Amniotic stem cell (primary cell): Measurements from ENCODE around the gene TGFB3.

Source experiments
- DNase-seq: peaks from one replicate; lab custom pipeline; 2025; lab: John Stamatoyannopoulos, UW

TGFB3 gene

DNA sequence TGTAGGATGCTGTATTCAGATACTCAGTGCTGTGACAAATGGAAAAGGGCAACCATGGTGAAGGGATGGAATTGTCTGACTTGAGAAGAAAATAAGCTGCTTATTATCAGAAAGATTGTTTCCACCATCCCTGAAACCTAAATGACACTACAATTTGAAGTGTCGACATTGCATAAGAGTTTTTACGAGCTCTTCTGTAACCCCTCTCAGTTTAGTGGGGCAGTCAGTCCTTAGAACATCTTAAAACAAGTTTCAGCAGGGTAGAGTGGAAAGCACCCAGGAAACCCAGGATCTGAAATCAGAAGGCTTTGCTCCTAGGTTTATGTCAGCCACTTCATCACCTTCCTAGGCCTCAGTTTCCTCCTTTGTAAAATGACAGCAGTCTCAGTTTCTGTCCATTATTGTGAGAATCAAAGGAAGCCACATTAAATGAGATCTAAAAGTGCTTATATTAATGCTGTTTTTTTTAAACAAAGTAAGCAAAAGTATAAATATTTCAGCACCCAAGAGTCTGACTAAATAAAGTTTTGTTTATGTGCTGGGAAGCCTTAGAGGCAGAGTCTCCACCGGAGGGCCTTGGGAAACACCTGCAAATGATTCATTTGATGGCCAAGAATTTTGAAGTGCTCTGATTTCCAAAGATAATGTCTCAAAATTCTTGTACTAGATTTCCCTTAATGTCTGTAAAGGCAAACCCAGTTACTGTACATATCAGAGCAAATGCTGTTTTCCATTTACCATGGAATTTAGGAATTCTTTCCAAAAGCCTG, 5.6 kb upstream of the TGFB3 start:
- no peak for DNase-seq

DNA sequence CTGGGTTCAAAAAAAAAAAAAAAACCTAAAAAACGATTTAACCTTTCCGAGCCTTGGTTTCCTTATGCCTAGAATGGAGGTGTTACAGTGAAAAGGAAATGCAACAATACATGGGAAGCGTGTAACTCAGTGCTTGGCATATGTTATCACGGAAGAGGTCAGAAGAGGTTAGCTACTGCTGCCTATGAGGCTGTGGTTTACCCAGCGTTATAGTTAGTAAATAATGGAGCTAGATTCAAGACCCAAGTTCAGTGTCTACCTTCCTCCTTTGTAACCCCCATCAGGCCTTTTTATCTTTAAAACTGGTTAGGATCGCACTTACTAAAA, 4.6 kb upstream of the TGFB3 start:
- DNase-seq = no peak

GRCh38 chr14:75985618-75986438, 4.0 kb upstream of the TGFB3 start, which contains the start of gene IFT43:
IFT43 (plus strand) TSS chr14:75985763; CDS start chr14:75985787, 24 bp downstream.
- peak; percentile 53 for DNase-seq

GRCh38 chr14:75984674-75985073, 2.9 kb upstream of the TGFB3 start:
- no peak for DNase-seq

DNA sequence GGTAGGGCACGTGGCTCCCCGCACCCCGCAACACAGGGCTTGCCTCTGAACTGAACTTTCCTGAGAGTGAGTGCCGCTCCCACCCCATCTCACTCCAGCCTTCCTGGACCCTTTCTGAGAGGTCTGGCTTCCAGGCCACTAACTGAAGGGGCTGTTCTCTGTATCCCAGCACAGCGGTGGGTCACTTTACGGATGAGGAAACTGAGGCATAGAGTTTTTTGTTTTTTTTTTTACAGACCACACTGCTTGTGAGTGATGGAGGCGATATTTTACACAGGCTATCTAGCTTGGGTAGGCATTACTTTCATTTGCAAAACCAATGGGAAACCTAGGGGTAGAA, 1.2 kb upstream of the TGFB3 start:
- no peak for DNase-seq

- peak; percentile 85 for DNase-seq
These were observed 647 bp upstream of the TGFB3 start for GRCh38 chr14:75982266-75983018.

- DNase-seq = no peak
These were observed 939 bp downstream of the TGFB3 start for GRCh38 chr14:75980856-75981255.

DNA sequence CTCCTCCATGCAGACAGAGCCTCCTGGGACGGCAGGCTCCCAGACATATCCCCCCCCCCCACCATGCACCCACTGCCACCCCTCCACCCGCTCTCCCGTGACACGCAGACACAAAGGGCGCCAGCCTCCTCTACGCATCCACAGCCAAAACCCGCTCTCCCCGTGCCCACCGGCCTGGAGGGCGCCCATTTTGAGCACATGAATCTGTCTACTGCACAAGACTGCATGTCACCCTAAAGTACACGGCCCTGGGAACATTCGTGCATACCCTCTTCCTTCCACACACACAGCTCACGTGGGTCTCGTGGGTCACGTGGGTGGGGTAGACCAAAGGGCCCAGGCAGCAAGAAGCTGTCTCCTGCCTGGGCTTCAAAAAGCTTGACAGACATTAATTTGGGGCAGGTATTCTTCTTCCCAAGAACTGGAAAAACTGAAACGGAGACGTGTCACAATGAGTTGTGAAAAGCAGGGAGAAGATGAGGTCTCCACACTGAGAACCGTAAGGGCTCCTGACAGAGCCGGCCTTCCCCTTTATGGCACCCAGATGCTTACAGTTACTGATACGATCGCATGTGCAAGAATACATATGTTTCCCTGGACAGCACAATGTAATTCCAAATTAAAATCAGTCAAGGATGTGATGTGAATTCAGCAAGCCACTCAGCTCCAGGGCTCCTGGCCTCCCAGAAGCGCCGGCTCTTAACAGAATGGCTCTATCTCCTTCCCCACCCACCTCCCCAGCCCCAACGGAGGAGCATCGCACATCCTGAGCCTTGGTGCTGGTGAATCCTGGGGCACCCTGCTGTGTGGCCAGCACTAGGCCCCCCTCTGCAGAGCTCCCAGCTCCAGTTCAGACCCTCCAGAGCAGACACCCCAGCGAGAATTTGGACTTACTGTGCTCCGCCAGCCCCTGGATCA, 1.9 kb downstream of the TGFB3 start:
- no peak for DNase-seq

- DNase-seq = no peak
These were observed 2.7 kb downstream of the TGFB3 start for GRCh38 chr14:75979071-75979571.

DNA sequence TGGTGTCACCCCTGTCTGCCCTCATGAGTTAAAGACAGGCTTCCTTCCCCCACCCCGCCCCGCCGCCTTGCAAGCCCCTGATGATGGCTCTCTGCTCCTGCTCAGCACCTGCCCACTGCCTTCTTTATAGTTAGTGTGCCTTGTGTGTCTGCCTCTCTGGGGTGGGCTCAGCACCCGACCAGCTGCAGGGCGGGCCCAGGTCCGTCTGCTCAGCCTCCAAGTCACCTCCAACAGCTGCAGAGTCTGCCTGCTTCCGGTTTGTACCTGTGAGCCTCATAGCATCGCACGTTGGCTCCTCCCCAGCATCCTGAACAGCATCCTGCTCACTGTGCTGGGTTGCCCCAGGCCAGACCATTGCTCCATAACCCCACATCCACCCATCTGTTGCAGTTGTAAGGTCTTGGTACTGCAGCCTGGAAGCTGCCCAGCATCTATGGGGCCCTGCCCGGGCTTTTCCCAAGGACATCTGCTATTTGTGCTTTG, 3.5 kb downstream of the TGFB3 start:
- DNase-seq = no peak

DNA sequence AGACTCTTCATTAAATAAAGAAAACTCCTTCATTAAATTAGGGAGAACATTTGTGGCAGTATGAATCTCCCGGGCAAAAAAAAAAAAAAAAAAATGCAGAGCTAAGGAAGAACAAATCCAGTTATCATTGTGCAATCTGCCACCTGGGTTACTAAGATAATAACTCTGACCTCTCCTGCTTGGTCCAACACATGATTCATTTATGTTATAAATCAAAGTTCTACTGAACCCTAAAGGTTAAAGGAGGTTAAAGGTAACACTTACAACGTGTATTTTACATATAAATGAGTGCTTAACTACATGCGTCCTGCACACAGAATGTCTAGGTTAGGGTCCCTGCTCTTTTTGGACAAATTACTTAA, 4.2 kb downstream of the TGFB3 start:
- DNase-seq = no peak

DNA sequence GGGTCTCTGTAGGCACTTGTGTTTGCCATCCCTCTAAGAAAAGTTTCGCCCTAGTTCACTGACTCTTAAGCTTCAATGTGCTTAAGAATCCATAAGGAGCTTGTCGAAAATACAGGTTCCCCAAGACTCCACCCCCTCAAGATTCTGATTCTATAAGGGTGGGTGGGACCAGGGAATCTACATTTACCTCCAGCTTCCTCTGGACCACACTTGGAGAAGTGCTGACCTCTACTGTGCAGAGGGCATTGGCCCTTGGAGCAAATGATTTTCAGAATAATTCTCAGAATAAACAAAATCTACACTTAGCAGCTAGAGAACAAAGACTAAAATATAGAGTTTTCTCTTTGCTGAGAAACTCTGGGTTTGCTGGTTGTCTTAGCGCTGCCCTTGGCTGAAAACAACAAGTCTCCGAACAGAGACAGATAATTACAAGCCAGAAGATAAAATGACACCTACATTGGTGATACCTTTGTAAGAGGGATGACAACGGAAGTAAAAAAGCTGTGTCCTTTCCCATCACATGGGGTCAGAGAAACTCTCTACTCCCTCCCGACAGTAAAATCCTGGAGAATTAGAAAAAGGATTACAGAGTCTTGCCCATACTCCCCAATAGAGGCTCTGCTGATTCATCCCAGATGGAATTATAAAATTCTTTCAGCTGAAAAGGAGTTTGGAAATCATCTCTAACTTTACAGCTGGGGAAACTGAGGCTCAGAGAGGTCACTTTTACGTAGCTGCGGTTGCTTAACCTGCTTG, 4.8 kb downstream of the TGFB3 start:
- no peak for DNase-seq

DNA sequence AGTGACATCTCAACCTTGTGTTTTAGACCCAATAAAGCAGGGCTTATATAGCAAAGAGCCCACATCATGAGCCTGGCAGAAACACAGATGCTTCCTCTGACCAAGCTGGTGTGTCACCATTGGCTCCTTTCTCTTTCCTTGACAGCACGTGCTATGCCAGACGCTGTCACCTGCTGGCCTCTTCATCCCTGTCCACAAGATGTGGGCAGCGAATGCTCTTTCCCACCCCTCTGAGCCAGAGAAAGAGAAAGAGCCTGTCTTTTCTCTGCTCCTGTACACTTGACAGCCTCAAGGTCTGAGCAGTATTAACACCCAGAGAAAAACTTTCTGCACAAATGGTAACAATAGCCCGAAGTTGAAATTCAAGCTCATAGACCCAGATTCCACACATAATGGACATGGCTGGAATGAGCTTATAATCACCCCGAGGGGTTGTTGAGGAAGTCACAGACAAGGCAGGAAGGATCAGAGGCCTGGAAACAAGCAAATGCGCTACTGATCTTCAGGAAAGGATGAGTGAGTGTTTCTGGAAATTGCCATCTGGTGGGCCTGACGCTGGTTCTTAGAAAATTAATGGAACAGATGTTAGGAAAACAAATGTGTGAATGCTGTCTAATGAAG, 8.9 kb downstream of the TGFB3 start:
- no peak for DNase-seq

DNA sequence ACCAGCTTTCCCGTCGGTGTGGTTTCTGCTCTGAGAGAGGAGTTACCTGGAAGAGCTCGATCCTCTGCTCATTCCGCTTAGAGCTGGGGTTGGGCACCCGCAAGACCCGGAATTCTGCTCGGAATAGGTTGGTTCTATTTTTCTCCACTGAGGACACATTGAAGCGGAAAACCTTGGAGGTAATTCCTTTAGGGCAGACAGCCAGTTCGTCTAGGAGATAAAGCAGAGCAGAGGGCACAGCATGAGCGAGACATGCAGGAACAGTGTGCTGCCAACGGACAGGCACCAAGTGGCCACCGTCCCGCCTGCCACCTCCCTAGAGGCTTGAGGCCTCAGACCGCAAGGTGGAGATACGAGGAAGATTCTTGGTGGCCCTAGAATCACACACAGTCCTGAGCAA, 10.3 kb downstream of the TGFB3 start:
- no peak for DNase-seq

DNA sequence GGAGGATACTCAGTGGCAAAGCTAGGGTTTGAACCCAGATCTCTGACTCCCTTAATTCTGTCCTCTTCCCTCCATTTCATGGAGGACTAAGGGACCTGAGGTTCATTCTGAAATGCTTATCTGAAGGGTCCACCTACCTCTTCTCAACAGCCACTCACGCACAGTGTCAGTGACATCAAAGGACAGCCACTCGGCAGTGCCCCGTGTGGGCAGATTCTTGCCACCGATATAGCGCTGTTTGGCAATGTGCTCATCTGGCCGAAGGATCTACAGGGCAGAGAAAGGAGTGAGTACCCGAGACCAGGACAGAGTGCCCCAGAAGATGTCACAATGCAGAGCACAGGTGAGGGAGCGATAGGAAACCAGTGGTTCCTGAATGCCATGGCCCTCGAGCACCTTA, 10.8 kb downstream of the TGFB3 start:
- no peak for DNase-seq

- no peak for DNase-seq
These were observed 11.9 kb downstream of the TGFB3 start for GRCh38 chr14:75969891-75970290.

DNA sequence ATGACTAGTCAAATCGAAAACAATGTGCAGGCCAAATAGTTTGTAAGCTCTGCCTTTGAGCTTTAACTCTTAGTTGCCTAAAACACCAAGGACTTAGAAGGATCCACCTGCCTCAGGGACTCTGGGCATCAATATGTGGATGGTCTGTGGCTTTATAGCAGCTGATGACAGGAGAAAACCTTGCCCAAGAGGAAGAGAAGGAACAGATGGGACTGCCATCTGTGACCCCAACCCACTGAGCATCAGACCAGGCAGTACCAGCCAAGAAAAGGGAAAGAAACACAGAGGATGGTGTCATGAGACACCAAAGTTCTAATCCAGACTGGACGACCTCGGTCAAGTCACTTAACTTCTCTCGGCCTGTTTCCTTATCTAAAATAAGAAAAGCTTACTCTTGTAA, 12.7 kb downstream of the TGFB3 start:
- DNase-seq = no peak

DNA sequence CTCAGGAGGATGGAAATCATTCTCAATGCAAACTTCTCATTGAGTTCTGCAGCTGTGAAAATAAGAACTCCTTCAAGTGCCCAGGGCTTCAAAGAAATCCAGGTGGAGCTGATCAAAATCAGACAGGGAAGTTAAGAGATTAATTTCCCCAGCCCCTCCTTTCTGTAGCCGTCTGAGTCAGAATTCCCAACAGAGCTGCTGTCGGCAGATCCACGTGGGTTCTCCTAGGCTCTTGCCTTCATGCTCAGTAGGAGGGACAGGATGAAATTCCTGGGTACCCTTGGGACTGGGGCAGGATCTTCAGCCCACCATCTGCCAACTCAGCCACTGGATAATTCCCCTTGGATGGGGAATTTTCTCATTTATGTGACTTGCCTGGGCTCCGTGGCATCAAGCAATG, 13.3 kb downstream of the TGFB3 start:
- no peak for DNase-seq

DNA sequence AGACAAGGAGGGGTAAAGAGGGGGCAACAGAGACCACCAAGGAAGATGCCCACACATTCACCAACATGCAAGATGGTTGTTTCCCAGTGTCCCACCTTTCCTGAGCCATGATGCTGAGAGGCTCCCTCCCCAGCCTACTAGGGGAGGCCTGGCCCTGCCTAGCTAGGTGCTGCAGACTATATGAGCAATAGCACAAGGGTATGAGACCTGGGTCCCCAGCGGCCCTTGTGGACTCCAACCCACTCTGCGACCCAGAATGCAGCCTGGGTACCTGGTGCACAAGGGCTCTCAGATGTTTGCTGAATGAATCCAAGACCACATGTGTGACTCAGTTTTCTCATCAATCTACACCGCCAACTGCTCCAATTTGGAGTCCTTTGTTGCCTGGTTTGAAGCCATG, 13.9 kb downstream of the TGFB3 start:
- DNase-seq = no peak

GRCh38 chr14:75961662-75962061, 20.1 kb downstream of the TGFB3 start:
- no peak for DNase-seq
